HG03354 (cell line): ENCODE measurements around the gene HELB.

Experiments
- ATAC-seq: cut with Tn5 transposase; IDR thresholded peaks from one replicate; pipeline ENCODE4 v1.9.1; 2021; ENCODE audit warnings: mild to moderate bottlenecking; ENCODE audit not compliant: unreplicated experiment, poor library complexity, severe bottlenecking

HELB gene

GRCh38 chr12:66301944-66302826, at the start of gene HELB:
TSS of gene HELB (plus strand) at chr12:66302493. CDS start at chr12:66302604, 111 bp downstream.
- peak; percentile 87 for ATAC-seq

- no peak for ATAC-seq
Measured at GRCh38 chr12:66252771-66253170, 49.5 kb upstream of the HELB start.

GRCh38 chr12:66255737-66256136, 46.6 kb upstream of the HELB start:
- ATAC-seq: no peak

GRCh38 chr12:66258011-66258410, 44.3 kb upstream of the HELB start:
- no peak for ATAC-seq

- no peak for ATAC-seq
Measured at GRCh38 chr12:66262737-66263136, 39.6 kb upstream of the HELB start.

- ATAC-seq: no peak
Measured at GRCh38 chr12:66268562-66268961, 33.7 kb upstream of the HELB start.

- ATAC-seq: no peak
Measured at GRCh38 chr12:66269142-66269541, 33.2 kb upstream of the HELB start.

GRCh38 chr12:66269757-66270383, 32.4 kb upstream of the HELB start:
- ATAC-seq: peak; percentile 75

GRCh38 chr12:66270613-66271012, 31.7 kb upstream of the HELB start:
- ATAC-seq: no peak

GRCh38 chr12:66272650-66273049, 29.6 kb upstream of the HELB start:
- ATAC-seq: no peak

- no peak for ATAC-seq
Measured at GRCh38 chr12:66273147-66273546, 29.1 kb upstream of the HELB start.

GRCh38 chr12:66275040-66275439, 27.3 kb upstream of the HELB start:
- no peak for ATAC-seq

- no peak for ATAC-seq
Measured at GRCh38 chr12:66279123-66279712, 23.1 kb upstream of the HELB start.

GRCh38 chr12:66280561-66280960, 21.7 kb upstream of the HELB start:
- no peak for ATAC-seq

- ATAC-seq: no peak
Measured at GRCh38 chr12:66282244-66282643, 20.0 kb upstream of the HELB start.

- ATAC-seq: no peak
Measured at GRCh38 chr12:66287275-66287674, 15.0 kb upstream of the HELB start.

- no peak for ATAC-seq
Measured at GRCh38 chr12:66288121-66288520, 14.2 kb upstream of the HELB start.

- ATAC-seq: no peak
Measured at GRCh38 chr12:66289485-66289884, 12.8 kb upstream of the HELB start.

- ATAC-seq: no peak
Measured at GRCh38 chr12:66290716-66291200, 11.5 kb upstream of the HELB start.

GRCh38 chr12:66296176-66296683, 6.1 kb upstream of the HELB start:
- ATAC-seq: no peak
